Measurements from ENCODE around the gene INTS7. TPM values are rescaled to one million over a fixed set of nuclear protein-coding genes. Genes with fewer than 3 reads are reported as not detected.

INTS7 gene
- total and polyA plus RNA-seq, 2 experiments from 2014 or later: 10.9 to 34.0 TPM

DNA sequence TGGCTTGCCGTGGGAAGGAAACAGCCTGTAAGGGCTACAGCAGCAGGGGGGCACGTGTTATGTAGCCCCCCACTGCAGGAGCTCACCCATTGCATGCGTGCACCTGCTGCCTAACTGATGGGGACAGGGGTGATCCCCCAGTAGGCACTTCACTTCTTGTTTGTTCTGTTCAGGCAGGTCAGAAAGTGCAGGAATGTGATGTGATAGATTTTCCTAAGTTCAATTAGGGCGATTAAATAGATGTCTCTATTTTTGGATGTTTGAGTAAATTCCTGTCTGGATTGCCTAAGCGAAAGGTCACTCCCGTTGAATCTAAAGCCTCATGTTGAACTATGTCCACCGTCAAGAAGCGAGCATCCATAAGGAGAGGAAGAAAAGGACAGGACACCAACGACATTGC, 126.0 kb downstream of the INTS7 start:
- Histone ChIP-seq H3K79me2 (replicated peaks; ENCODE audit: insufficient read depth) (no peaks in the 10 kb centered on the region), H3K4me2 (no peak overlapping the region), H2AFZ (no peak overlapping the region), H4K20me1 (replicated peaks; ENCODE audit: insufficient read depth) (no peaks in the 10 kb centered on the region), H3F3A (replicated peaks; ENCODE audit: low read depth) (no peaks in the 10 kb centered on the region), H3K27me3 (ENCODE audit: insufficient read depth) (no peaks in the 10 kb centered on the region), H3K36me3 (ENCODE audit: insufficient read depth) (no peaks in the 10 kb centered on the region), H3K9me2 (ENCODE audit: insufficient read depth) (no peaks in the 10 kb centered on the region; the same call in 1 of the 2 replicates), H3K4me1 (ENCODE audit: insufficient read depth) (no peaks in the 10 kb centered on the region), H3K4me3 (no peak overlapping the region), H3K27ac (ENCODE audit: low read depth) (no peak overlapping the region)
- no peaks in the 10 kb centered on the region for H3K4me1 Mint-ChIP-seq
- DNase-seq (ENCODE audit: low spot score): no peak
- no peaks in the 10 kb centered on the region for H3K36me3 Mint-ChIP-seq (ENCODE audit: low read depth)
- H3K27ac Mint-ChIP-seq: no peak overlapping the region
- peaks cover 9% of the 10 kb centered on the region for H3K9me3 Mint-ChIP-seq
- ATAC-seq: no peak
- H3K4me3 Mint-ChIP-seq: no peak overlapping the region
- no peak for TF ChIP-seq ZNF114 (CRISPR knock-in tag; IDR thresholded peaks at IDR 0.05)
- TF ChIP-seq JUNB (IDR thresholded peaks at IDR 0.05; ENCODE audit: unreplicated experiment): no peak
- no peak for TF ChIP-seq EZH2 (IDR thresholded peaks at IDR 0.05; ENCODE audit: low read depth, unreplicated experiment)
- no peak for TF ChIP-seq CREB1 (CRISPR knock-in tag; IDR thresholded peaks at IDR 0.05; ENCODE audit: low read depth)
- TF ChIP-seq, protein P1, sequence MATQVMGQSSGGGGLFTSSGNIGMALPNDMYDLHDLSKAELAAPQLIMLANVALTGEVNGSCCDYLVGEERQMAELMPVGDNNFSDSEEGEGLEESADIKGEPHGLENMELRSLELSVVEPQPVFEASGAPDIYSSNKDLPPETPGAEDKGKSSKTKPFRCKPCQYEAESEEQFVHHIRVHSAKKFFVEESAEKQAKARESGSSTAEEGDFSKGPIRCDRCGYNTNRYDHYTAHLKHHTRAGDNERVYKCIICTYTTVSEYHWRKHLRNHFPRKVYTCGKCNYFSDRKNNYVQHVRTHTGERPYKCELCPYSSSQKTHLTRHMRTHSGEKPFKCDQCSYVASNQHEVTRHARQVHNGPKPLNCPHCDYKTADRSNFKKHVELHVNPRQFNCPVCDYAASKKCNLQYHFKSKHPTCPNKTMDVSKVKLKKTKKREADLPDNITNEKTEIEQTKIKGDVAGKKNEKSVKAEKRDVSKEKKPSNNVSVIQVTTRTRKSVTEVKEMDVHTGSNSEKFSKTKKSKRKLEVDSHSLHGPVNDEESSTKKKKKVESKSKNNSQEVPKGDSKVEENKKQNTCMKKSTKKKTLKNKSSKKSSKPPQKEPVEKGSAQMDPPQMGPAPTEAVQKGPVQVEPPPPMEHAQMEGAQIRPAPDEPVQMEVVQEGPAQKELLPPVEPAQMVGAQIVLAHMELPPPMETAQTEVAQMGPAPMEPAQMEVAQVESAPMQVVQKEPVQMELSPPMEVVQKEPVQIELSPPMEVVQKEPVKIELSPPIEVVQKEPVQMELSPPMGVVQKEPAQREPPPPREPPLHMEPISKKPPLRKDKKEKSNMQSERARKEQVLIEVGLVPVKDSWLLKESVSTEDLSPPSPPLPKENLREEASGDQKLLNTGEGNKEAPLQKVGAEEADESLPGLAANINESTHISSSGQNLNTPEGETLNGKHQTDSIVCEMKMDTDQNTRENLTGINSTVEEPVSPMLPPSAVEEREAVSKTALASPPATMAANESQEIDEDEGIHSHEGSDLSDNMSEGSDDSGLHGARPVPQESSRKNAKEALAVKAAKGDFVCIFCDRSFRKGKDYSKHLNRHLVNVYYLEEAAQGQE (IDR thresholded peaks at IDR 0.05; ENCODE audit: unreplicated experiment): no peak
- TF ChIP-seq ZNF331 (CRISPR knock-in tag; IDR thresholded peaks at IDR 0.05; ENCODE audit: low read depth): no peak
- TF ChIP-seq, protein P2, sequence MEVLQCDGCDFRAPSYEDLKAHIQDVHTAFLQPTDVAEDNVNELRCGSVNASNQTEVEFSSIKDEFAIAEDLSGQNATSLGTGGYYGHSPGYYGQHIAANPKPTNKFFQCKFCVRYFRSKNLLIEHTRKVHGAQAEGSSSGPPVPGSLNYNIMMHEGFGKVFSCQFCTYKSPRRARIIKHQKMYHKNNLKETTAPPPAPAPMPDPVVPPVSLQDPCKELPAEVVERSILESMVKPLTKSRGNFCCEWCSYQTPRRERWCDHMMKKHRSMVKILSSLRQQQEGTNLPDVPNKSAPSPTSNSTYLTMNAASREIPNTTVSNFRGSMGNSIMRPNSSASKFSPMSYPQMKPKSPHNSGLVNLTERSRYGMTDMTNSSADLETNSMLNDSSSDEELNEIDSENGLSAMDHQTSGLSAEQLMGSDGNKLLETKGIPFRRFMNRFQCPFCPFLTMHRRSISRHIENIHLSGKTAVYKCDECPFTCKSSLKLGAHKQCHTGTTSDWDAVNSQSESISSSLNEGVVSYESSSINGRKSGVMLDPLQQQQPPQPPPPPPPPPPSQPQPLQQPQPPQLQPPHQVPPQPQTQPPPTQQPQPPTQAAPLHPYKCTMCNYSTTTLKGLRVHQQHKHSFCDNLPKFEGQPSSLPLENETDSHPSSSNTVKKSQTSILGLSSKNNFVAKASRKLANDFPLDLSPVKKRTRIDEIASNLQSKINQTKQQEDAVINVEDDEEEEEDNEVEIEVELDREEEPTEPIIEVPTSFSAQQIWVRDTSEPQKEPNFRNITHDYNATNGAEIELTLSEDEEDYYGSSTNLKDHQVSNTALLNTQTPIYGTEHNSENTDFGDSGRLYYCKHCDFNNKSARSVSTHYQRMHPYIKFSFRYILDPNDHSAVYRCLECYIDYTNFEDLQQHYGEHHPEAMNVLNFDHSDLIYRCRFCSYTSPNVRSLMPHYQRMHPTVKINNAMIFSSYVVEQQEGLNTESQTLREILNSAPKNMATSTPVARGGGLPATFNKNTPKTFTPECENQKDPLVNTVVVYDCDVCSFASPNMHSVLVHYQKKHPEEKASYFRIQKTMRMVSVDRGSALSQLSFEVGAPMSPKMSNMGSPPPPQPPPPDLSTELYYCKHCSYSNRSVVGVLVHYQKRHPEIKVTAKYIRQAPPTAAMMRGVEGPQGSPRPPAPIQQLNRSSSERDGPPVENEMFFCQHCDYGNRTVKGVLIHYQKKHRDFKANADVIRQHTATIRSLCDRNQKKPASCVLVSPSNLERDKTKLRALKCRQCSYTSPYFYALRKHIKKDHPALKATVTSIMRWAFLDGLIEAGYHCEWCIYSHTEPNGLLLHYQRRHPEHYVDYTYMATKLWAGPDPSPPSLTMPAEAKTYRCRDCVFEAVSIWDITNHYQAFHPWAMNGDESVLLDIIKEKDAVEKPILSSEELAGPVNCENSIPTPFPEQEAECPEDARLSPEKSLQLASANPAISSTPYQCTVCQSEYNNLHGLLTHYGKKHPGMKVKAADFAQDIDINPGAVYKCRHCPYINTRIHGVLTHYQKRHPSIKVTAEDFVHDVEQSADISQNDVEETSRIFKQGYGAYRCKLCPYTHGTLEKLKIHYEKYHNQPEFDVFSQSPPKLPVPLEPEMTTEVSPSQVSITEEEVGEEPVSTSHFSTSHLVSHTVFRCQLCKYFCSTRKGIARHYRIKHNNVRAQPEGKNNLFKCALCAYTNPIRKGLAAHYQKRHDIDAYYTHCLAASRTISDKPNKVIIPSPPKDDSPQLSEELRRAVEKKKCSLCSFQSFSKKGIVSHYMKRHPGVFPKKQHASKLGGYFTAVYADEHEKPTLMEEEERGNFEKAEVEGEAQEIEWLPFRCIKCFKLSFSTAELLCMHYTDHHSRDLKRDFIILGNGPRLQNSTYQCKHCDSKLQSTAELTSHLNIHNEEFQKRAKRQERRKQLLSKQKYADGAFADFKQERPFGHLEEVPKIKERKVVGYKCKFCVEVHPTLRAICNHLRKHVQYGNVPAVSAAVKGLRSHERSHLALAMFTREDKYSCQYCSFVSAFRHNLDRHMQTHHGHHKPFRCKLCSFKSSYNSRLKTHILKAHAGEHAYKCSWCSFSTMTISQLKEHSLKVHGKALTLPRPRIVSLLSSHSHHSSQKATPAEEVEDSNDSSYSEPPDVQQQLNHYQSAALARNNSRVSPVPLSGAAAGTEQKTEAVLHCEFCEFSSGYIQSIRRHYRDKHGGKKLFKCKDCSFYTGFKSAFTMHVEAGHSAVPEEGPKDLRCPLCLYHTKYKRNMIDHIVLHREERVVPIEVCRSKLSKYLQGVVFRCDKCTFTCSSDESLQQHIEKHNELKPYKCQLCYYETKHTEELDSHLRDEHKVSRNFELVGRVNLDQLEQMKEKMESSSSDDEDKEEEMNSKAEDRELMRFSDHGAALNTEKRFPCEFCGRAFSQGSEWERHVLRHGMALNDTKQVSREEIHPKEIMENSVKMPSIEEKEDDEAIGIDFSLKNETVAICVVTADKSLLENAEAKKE (CRISPR knock-in tag; IDR thresholded peaks at IDR 0.05): no peak
- H3K27me3 Mint-ChIP-seq (ENCODE audit: insufficient read depth, low read depth, poor library complexity): peaks cover 3% of the 10 kb centered on the region

Data from GM23338 (cell line).